K562 (cell line): ENCODE measurements around the gene FIG4. TPM values are rescaled to one million over a fixed set of nuclear protein-coding genes. Genes with fewer than 3 reads are reported as not detected.

Experiments used
- ATAC-seq: fragments of 200-7000 bp; cut with Tn5 transposase; 3 replicates; pipeline ENCODE4 v1.9.1; 2020; ENCODE audit warnings: moderate library complexity
- BruUV-seq: library from RNA; stranded (reverse); fragments of 400-500 nt; replicated peaks from 2 replicates; lab custom pipeline; 2021; lab: Mats Ljungman, UMichigan
- CTCF ChIA-PET: fragments of 300-600 bp; formaldehyde crosslinking; extraction: SDS; loops from one replicate; lab custom pipeline; 2021; ENCODE audit warnings: low intra/inter-chr PET ratio; lab: Yijun Ruan, JAX
- POLR2A ChIA-PET: fragments of 300-600, 350-650 bp; sonication (Branson Sonifier 250); formaldehyde crosslinking; extraction: SDS; loops from one replicate; lab custom pipeline; 2021; ENCODE audit warnings: antibody characterized with exemption, inconsistent platforms; lab: Yijun Ruan, JAX
- DNase-seq, 4 experiments: peaks; one replicate each; pipeline versions ENCODE4 v3.0.0 to v3.0.0-alpha.2; 2011 to 2018; ENCODE audit warnings: low spot score in 3 of 4, mixed read lengths in 3 of 4; ENCODE audit errors: extremely low read depth in 1 of 4
- FAIRE-seq: peaks from 2 replicates; lab custom pipeline; 2011; peaks lifted over from hg19 to GRCh38; lab: Jason Lieb, UNC
- H2AFZ ChIP-seq: 2 replicates; pipeline ENCODE4 v1.6.0; 2011; ENCODE audit warnings: low read depth, low read length, control low read depth, inconsistent platforms
- H3K27ac ChIP-seq: fragments of 200-600 bp; 3 replicates; pipeline ENCODE4 v1.8.0; 2011; ENCODE audit warnings: low read depth, mild to moderate bottlenecking, control low read depth, inconsistent platforms, low read length, moderate library complexity, mixed read lengths; ENCODE audit errors: extremely low read depth
- H3K27me3 ChIP-seq, 2 experiments: fragments of 300-600 bp in 1 of 2; 2 replicates in 1 of 2; 3 replicates in 1 of 2; pipeline versions ENCODE4 v1.6.0 to v1.8.0; 2011; ENCODE audit warnings: inconsistent platforms in 2 of 2, low read length in 2 of 2, mild to moderate bottlenecking in 1 of 2, mixed read lengths in 1 of 2, moderate library complexity in 1 of 2; ENCODE audit not compliant: control insufficient read depth in 2 of 2, insufficient read depth in 2 of 2
- H3K36me3 ChIP-seq: fragments of 300-600 bp; 3 replicates; pipeline ENCODE4 v1.8.0; 2011; ENCODE audit warnings: mild to moderate bottlenecking, low read length, inconsistent platforms; ENCODE audit not compliant: control insufficient read depth, insufficient read depth
- H3K4me1 ChIP-seq, 2 experiments: fragments of 200-600 bp in 1 of 2; replicated peaks in 1 of 2; 2 replicates in 1 of 2; 3 replicates in 1 of 2; pipeline versions ENCODE4 v1.5.1 to v1.8.0; 2011; ENCODE audit warnings: inconsistent platforms in 2 of 2, low read length in 2 of 2, mild to moderate bottlenecking in 1 of 2, mixed read lengths in 1 of 2, moderate library complexity in 1 of 2; ENCODE audit not compliant: control insufficient read depth in 2 of 2, insufficient read depth in 2 of 2
- H3K4me2 ChIP-seq: 2 replicates; pipeline ENCODE4 v1.6.1; 2011; ENCODE audit warnings: low read length, control low read depth, inconsistent platforms, mixed read lengths; ENCODE audit not compliant: insufficient read depth
- H3K4me3 ChIP-seq: fragments of 200-600 bp; sonication (generic), shearing (Covaris generic); 2 replicates; pipeline ENCODE4 v1.5.1; 2016; ENCODE audit warnings: control low read depth, inconsistent platforms
- H3K79me2 ChIP-seq: fragments of 200-600 bp; 3 replicates; pipeline ENCODE4 v1.8.0; 2011; ENCODE audit warnings: low read length, inconsistent platforms; ENCODE audit not compliant: control insufficient read depth, insufficient read depth
- H3K9ac ChIP-seq, 2 experiments: 2 replicates each; pipeline versions ENCODE4 v1.6.0 to v1.6.1; 2011; ENCODE audit warnings: low read depth in 2 of 2, low read length in 2 of 2, control low read depth in 1 of 2, inconsistent platforms in 1 of 2, mild to moderate bottlenecking in 1 of 2, mixed read lengths in 1 of 2; ENCODE audit not compliant: insufficient read depth in 1 of 2
- H3K9me1 ChIP-seq: one replicate; pipeline ENCODE4 v1.6.0; 2011; ENCODE audit warnings: inconsistent platforms, mild to moderate bottlenecking, low read length, moderate library complexity; ENCODE audit not compliant: control insufficient read depth, insufficient read depth
- H3K9me3 ChIP-seq: replicated peaks from 2 replicates; pipeline ENCODE4 v1.5.1; 2011; ENCODE audit warnings: low read depth, low read length, inconsistent platforms; ENCODE audit not compliant: control insufficient read depth, insufficient read depth
- H4K20me1 ChIP-seq: replicated peaks from 2 replicates; pipeline ENCODE4 v1.6.1; 2011; ENCODE audit warnings: low read length, inconsistent platforms, mixed read lengths; ENCODE audit not compliant: control insufficient read depth, insufficient read depth
- EP400 ChIP-seq: fragments of 450-650 bp; IDR thresholded peaks from 2 replicates; pipeline ENCODE4 v1.6.1; 2017; ENCODE audit warnings: antibody characterized with exemption, mild to moderate bottlenecking, moderate library complexity
- HDAC8 ChIP-seq: fragments of 450-650 bp; IDR thresholded peaks from 2 replicates; pipeline ENCODE4 v1.6.1; 2016; ENCODE audit warnings: mild to moderate bottlenecking, missing genetic modification characterization, moderate library complexity, missing compliant biosample characterization
- NCOA1 ChIP-seq: fragments of 450-650 bp; IDR thresholded peaks from 2 replicates; pipeline ENCODE4 v1.6.1; 2016; ENCODE audit warnings: low read depth
- POLR2AphosphoS2 ChIP-seq: IDR thresholded peaks from 2 replicates; pipeline ENCODE4 v1.6.1; 2012; ENCODE audit warnings: low read length, improper control_type of control experiment
- PREB ChIP-seq: sonication (generic); formaldehyde crosslinking; IDR thresholded peaks from 2 replicates; pipeline ENCODE4 v1.8.1; 2023; ENCODE audit warnings: mild to moderate bottlenecking, missing genetic modification reagents
- RBFOX2 ChIP-seq: fragments of 200-400 bp; formaldehyde crosslinking; IDR thresholded peaks from 2 replicates; pipeline ENCODE4 v1.6.1; 2017; ENCODE audit warnings: low read depth, mild to moderate bottlenecking, low read length, moderate library complexity
- SETDB1 ChIP-seq: IDR thresholded peaks from one replicate; pipeline ENCODE4 v1.6.1; 2012; ENCODE audit warnings: low read length, control low read depth, inconsistent platforms
- SIN3A ChIP-seq, 2 experiments: fragments of 150-350 bp in 1 of 2; IDR thresholded peaks; 2 replicates each; pipeline ENCODE4 v1.6.1; 2011 to 2016; ENCODE audit warnings: borderline replicate concordance in 2 of 2, low read depth in 2 of 2, low read length in 2 of 2, mild to moderate bottlenecking in 2 of 2, moderate library complexity in 2 of 2; ENCODE audit not compliant: control insufficient read depth in 1 of 2
- SMAD4 ChIP-seq: fragments of 250-450 bp; sonication (Bioruptor Pico); conservative IDR thresholded peaks from 2 replicates; pipeline ENCODE4 v1.8.0; 2021; ENCODE audit warnings: inconsistent platforms, mild to moderate bottlenecking, moderate library complexity
- ZFP36 ChIP-seq: fragments of 150-350 bp; IDR thresholded peaks from 2 replicates; pipeline ENCODE4 v1.6.1; 2018; ENCODE audit warnings: low read length, low read depth; ENCODE audit not compliant: partially characterized antibody
- ZNF121 ChIP-seq: sonication (generic); formaldehyde crosslinking; conservative IDR thresholded peaks from 2 replicates; pipeline ENCODE4 v1.8.0; 2022; ENCODE audit warnings: missing genetic modification reagents
- ZNF398 ChIP-seq: fragments of 250-450 bp; sonication (Bioruptor Pico); IDR thresholded peaks from 2 replicates; pipeline ENCODE4 v1.8.0; 2021; ENCODE audit warnings: moderate library complexity, mild to moderate bottlenecking, inconsistent platforms
- ZNF518B ChIP-seq: fragments of 250-450 bp; sonication (Bioruptor Pico); IDR thresholded peaks from 2 replicates; pipeline ENCODE4 v1.5.0; 2021; ENCODE audit warnings: mild to moderate bottlenecking, moderate library complexity
- ZNF696 ChIP-seq: fragments of 250-450 bp; sonication (Bioruptor Pico); conservative IDR thresholded peaks from 2 replicates; pipeline ENCODE4 v1.4.0; 2020; ENCODE audit warnings: mild to moderate bottlenecking, moderate library complexity
- WGBS: fragments of 100-300 bp; shearing (Covaris generic); methylation state at CpG from one replicate; pipeline ENCODE4 v1.1.6; 2016; ENCODE audit warnings: low coverage, mixed read lengths; ENCODE audit not compliant: insufficient coverage; ENCODE audit errors: missing lambda C conversion rate; 5-methylcytosine and 5-hydroxymethylcytosine counted together
- in situ Hi-C: fragments of 300-500 bp; cut with MboI; formaldehyde crosslinking; loops from 4 replicates; pipeline ENCODE4 v1.15.0; 2018; ENCODE audit warnings: inconsistent platforms, mixed read lengths
- intact Hi-C: fragments of 100-400 bp; cut with micrococcal nuclease; formaldehyde crosslinking; loops from 2 replicates; pipeline ENCODE4 v1.14.2; 2022
- polyA plus RNA-seq, 8 experiments: library from polyadenylated mRNA; depleted of rRNA in 4 of 8; stranded (reverse) in 5 of 8; unstranded in 3 of 8; fragments of >200 nt; fragmentation: Nextera tagmentation in 2 of 8; fragmentation: Illumina TruSeq in 1 of 8; extraction: Ambion mirVana in 2 of 8; extraction: Trizol in 1 of 8; gene quantifications; 2 replicates each; pipeline versions ENCODE4 v1.2.1 to v1.2.3, GENCODE V29; 2011 to 2014; ENCODE audit warnings: inconsistent platforms in 1 of 8, missing spikeins in 1 of 8
- total RNA-seq, 7 experiments: library from RNA; depleted of rRNA in 6 of 7; stranded (reverse); fragments of >200 nt in 6 of 7; fragmentation: Illumina TruSeq in 2 of 7; extraction: Trizol in 2 of 7; gene quantifications; 2 replicates each; pipeline versions ENCODE4 v1.2.1 to v1.2.3, GENCODE V29; 2011 to 2021; ENCODE audit warnings: low replicate concordance in 1 of 7

Gene FIG4
- total and polyA plus RNA-seq, 9 of the 15 experiments (the other 6 are each of a cell fraction or from before 2014, with no cell fraction given): 1.5 to 6.8 (median 4.3) TPM

- ChIA-PET CTCF (no interaction called here), POLR2A (interaction anchor here (0.9 kb wide), 1 partner anchor 15 kb away, joined by 3 read pairs; no protein-coding TSS in a partner anchor)
- Histone ChIP-seq H3K9me1 (no peaks in the 10 kb centered on the region), H3K27ac (no peak overlapping the region), H3K4me3 (no peak overlapping the region), H3K79me2 (no peaks in the 10 kb centered on the region), H3K36me3 (no peaks in the 10 kb centered on the region), H4K20me1 (no peaks in the 10 kb centered on the region), H2AFZ (no peak overlapping the region), H3K27me3 (no peaks in the 10 kb centered on the region), H3K9me3 (no peaks in the 10 kb centered on the region), H3K4me1 (no peaks in the 10 kb centered on the region), H3K9ac (no peak overlapping the region), H3K4me2 (no peak overlapping the region)
- intact Hi-C loops: no loop called here
- no peak for ATAC-seq
- WGBS: 7% methylated on average over 3 of the region's 3 CpGs
- no TSS peak for BruUV-seq
- in situ Hi-C loops: no loop called here
- FAIRE-seq: no peak
- DNase-seq: no peak
- no peak for TF ChIP-seq POLR2AphosphoS2
- TF ChIP-seq ZNF696 (CRISPR knock-in tag): no peak
- no peak for TF ChIP-seq EP400
- no peak for TF ChIP-seq ZNF518B (CRISPR knock-in tag)
- TF ChIP-seq PREB (CRISPR knock-in tag): no peak
- TF ChIP-seq SETDB1: no peak
- TF ChIP-seq SMAD4 (CRISPR knock-in tag): no peak
- no peak for TF ChIP-seq SIN3A (IDR thresholded peaks at IDR 0.05; ENCODE audit: borderline replicate concordance in 2 of 2, control insufficient read depth in 1 of 2, low read depth in 2 of 2, low read length in 2 of 2)
- no peak for TF ChIP-seq ZFP36
- no peak for TF ChIP-seq ZNF398 (CRISPR knock-in tag)
- no peak for TF ChIP-seq HDAC8 (tag)
- TF ChIP-seq RBFOX2: no peak
- no peak for TF ChIP-seq NCOA1
- TF ChIP-seq ZNF121 (CRISPR knock-in tag): no peak
Measured at GRCh38 chr6:109722011-109722410, 30.9 kb downstream of the FIG4 start.
